ENCODE results near the gene GLO1.

GRCh38 chr6:38719358-38719757, 16.4 kb upstream of the GLO1 start:
- TF ChIP-seq POLR2AphosphoS5 (IDR thresholded peaks at IDR 0.05; ENCODE audit: low read depth) (no peak), CTCF (IDR thresholded peaks at IDR 0.05; ENCODE audit: insufficient read depth, low read length) (no peak), GABPA (IDR thresholded peaks at IDR 0.05; ENCODE audit: low read depth) (no peak), REST (IDR thresholded peaks at IDR 0.05; ENCODE audit: insufficient replicate concordance, low read depth) (no peak), SPI1 (IDR thresholded peaks at IDR 0.05; ENCODE audit: borderline replicate concordance, low read depth) (no peak)
